GM12891 (cell line): ENCODE measurements around the gene PMP22.

ENCODE experiments used
- PAX5 ChIP-seq: IDR thresholded peaks from 2 replicates; pipeline ENCODE4 v1.6.1; 2011; ENCODE audit warnings: low read length, moderate library complexity, mild to moderate bottlenecking; ENCODE audit not compliant: insufficient read depth, severe bottlenecking
- POLR2A ChIP-seq: IDR thresholded peaks from 2 replicates; pipeline ENCODE4 v1.6.1; 2011; ENCODE audit warnings: low read depth, low read length, control low read depth
- TAF1 ChIP-seq: IDR thresholded peaks from 2 replicates; pipeline ENCODE4 v1.6.1; 2011; ENCODE audit warnings: low read depth, low read length, control low read depth

DNA sequence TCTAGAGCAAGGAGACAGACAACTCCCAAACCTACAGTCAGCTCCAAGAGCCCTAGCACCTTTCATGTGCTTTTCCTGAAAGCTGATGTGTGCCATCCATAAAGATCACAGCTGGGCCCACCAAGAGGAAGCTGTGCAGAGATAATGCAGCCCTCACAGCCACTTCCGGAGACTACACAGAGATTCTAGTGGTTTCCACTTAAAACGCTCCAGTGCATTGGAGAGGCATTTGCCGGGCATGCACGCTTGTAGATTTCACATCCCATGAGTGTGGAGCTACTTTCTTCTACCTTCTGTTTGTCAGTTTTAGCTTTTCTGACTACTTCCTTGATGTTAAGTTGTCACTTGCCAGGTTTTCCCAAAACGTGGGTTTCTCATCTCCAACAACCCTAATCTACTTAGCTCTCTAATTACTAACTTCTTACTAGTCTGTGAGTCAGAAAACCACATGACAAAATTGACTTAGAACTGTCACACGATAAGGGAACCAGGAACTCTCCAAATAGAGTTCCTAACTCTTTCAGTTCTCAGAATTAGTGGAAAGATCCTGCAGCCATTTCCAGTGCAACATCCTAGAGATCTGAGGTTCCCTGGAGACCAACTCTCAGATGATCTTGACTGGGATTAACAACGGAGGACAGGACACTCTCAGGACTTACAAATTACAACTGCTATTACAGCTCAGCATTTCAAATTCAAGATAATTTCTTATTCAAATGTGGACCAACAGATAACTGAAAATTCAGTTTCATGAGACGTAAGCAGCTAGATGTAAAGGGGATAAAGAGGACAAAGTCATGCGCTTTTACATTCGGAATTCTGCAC lies 28.6 kb downstream of the PMP22 start:
- TF ChIP-seq POLR2A, result no peak
- TF ChIP-seq PAX5, result no peak
- TF ChIP-seq TAF1, result no peak
